GM12875 (cell line): Measurements from ENCODE around the gene FMN2.
"Not testable (repeated sequence)": the region's sequence is repeated elsewhere in the genome, so short reads cannot be mapped to it uniquely, and the experiment has no call there.

Source experiments
- H3K4me3 ChIP-seq: one replicate; pipeline ENCODE4 v1.5.1; 2011; ENCODE audit warnings: low read depth, low read length, control low read depth
- TF ChIP-seq, protein P1 (sequence below): IDR thresholded peaks from 2 replicates; pipeline ENCODE4 v1.5.1; 2011; ENCODE audit warnings: low read depth, mild to moderate bottlenecking, control low read depth, inconsistent platforms, low read length, moderate library complexity, borderline replicate concordance; ENCODE audit not compliant: insufficient read depth

FMN2 gene

DNA sequence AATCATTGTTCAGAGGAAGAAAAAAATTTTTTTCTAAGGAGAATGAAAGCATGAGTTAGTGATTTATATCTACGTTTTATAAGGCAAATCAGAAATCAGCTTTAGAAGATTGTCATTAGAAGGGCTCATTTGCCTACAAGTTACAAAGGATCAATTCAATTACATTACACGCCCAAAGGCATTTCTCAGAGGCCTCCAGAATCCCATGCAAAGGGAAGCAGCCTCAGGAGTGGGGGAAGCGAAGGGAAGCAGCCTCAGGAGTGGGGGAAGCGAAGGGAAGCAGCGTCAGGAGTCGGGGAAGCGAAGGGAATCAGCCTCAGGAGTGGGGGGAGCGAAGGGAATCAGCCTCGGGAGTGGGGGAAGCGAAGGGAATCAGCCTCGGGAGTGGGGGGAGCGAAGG is 314.1 kb downstream of the FMN2 start:
- TF ChIP-seq, protein P1, sequence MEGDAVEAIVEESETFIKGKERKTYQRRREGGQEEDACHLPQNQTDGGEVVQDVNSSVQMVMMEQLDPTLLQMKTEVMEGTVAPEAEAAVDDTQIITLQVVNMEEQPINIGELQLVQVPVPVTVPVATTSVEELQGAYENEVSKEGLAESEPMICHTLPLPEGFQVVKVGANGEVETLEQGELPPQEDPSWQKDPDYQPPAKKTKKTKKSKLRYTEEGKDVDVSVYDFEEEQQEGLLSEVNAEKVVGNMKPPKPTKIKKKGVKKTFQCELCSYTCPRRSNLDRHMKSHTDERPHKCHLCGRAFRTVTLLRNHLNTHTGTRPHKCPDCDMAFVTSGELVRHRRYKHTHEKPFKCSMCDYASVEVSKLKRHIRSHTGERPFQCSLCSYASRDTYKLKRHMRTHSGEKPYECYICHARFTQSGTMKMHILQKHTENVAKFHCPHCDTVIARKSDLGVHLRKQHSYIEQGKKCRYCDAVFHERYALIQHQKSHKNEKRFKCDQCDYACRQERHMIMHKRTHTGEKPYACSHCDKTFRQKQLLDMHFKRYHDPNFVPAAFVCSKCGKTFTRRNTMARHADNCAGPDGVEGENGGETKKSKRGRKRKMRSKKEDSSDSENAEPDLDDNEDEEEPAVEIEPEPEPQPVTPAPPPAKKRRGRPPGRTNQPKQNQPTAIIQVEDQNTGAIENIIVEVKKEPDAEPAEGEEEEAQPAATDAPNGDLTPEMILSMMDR, result no peak
- no peak overlapping the region for H3K4me3 ChIP-seq

DNA sequence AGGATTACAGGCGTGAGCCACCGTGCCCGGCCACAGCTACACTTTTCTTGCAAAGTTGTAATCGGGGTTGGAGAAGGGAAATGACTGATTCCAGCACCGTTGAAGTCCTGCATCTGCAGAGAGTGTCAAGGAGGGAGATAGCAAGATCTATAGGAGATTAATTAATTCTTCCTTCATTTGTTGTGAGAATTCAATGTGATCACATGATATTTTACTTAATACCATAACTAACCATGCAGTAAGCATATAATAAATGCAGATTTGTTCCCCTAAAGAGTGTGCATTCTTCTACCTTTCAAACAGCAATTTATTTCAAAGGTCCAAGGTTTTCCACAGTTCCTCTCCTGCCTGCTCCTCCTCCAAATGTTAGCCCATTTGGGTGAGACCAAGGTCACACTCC is 315.7 kb downstream of the FMN2 start:
- H3K4me3 ChIP-seq, result no peak overlapping the region
- TF ChIP-seq, protein P1, result no peak

DNA sequence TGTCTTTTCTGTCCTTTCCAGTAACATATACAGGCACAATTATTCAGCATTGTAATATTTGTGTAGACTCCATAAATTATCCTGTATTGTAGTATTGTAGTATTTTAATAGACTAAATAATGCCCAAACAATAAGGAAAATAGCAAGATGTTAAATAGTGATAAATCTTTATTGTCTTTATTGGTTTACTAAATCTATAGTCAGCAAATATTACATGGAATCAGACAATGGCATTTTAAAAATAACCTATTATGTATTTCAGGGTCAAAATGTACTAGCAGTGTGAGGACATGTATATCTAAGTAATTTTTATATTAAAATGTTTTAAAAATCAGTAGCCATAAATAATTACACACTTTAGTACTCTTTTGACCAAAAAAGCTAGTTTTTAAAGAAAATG is 317.9 kb downstream of the FMN2 start:
- no peak overlapping the region for H3K4me3 ChIP-seq
- TF ChIP-seq, protein P1, result no peak

DNA sequence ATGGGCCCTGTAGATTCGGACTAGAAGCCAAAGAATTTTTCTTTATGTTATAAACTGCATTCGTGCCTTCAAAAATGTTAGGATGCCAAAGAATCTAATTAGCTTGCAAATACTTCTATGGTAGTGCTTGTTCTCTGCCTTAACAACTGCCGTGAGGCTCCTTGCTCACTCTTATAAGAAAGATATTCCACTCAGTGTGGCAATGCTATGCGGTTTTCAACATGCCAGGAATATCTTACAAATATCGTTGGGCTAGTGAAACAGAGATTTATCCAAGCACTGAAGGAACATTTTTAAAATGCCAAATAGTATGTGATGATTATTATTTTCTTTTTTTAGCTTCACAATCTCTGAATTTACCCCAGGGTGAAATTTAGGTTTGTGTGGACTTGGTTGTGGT is 322.0 kb downstream of the FMN2 start:
- H3K4me3 ChIP-seq, result no peak overlapping the region

DNA sequence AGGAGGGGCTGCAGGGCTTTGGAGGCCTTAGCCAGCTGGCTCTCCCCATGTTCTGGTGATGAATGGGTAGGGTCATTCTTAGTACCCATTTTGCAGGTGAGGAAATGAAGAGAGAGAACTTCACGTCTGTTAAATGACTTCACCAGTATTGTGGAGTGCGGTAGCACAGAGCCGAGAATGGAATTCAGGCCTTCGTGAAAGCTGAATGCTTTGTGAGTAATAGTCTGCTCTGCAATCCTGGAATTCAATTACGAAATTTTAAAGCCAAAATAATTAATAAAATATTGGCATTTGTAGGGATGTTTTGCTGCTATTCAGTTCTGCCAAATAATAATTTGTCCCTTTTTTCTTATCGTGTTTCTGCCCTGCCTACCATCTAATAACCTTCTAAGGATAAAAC is 322.6 kb downstream of the FMN2 start:
- H3K4me3 ChIP-seq, result no peak overlapping the region
- TF ChIP-seq, protein P1, result no peak

More for the DNA sequence above, 322.0 kb downstream of the FMN2 start:
- TF ChIP-seq, protein P1, result no peak

DNA sequence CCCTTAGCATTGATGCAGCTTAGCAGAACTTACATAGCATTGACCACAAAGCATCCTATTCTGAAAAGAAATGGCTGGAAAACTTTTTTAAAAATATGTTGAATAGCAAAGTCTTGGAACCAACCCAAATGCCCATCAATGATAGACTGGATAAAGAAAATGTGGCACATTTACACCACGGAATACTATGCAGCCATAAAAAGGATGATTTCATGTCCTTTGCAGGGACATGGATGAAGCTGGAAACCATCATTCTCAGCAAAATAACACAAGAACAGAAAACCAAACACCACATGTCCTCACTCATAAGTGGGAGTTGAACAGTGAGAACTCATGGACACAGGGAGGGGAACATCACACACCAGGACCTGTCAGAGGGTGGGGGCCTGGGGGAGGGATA is 323.3 kb downstream of the FMN2 start:
- not testable (repeated sequence) for H3K4me3 ChIP-seq

DNA sequence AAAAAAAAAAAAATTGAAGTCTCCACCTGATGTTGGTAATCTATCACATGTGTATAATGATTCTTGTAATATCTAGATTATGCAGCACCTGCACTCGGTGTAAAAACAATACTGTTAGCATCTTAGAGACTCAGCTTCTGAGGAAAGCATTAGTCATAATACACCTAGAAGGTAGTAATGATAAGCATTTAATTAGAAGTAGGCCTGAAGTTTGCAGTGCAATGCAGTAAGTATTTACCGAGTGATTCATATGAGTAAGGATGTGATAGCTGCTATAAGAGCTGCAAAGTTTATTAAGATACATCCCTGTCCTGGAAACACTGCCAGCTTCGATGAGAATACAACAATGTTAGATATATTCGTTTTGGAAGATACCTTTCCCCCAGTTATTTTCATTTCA is 323.8 kb downstream of the FMN2 start:
- no peak overlapping the region for H3K4me3 ChIP-seq
- TF ChIP-seq, protein P1, result no peak

DNA sequence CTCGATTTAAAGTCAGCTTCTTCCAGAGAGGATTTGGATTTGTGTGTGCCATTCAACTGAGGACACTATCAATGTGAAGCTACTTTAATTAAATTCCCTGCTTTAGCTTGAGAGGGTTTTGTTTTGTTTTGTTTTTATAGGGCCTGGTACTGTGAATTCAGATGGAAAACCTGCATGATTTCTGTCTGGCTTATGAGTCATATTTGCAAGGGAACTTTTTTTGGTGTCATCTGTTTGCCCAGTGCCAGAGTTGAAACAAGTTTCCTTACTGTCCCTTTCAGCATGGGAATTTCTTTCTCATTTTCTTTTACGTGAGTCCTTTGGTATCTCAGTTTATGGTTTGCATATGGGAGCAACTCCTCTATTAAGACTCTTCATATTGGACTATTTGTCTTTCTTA is 325.6 kb downstream of the FMN2 start:
- H3K4me3 ChIP-seq, result no peak overlapping the region
- TF ChIP-seq, protein P1, result no peak
